ENCODE results near the gene FES. TPM values are rescaled to one million over a fixed set of nuclear protein-coding genes. Genes with fewer than 3 reads are reported as not detected.
A peak's percentile ranks its signal among the peaks of the same experiment; 100 is the strongest.

FES gene
- total and polyA plus RNA-seq, 2 of the 13 experiments (the other 11 are each of a cell fraction or from before 2014, with no cell fraction given) = 4.0 to 9.5 TPM

DNA sequence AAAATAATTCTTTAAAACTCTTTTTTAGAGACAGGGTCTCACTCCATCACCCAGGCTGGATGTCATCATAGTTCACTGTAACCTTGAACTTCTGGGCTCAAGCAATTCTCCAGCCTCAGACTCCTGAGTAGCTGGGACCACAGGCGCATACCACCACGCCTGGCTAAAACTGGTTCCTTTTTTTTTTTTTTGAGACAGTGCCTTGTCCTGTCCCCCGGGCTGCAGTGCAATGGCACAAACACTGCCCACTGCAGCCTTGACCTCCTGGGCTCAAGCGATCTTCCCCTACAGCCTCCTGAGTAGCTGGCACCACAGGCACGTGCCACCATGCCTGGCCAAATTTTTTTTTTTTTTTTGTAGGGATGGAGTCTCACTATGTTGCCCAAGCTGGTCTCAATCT lies 39.6 kb upstream of the FES start:
- TF ChIP-seq CENPX (CRISPR knock-in tag; IDR thresholded peaks at IDR 0.05) (no peak), MTF1 (CRISPR knock-in tag; IDR thresholded peaks at IDR 0.05) (no peak), RARA (CRISPR knock-in tag; IDR thresholded peaks at IDR 0.05) (0 out of 2 replicates have a peak, but pooled peaks have one; percentile 16)
- H2AFZ ChIP-seq (ENCODE audit: low read length) = no peak overlapping the region
- H4K20me1 ChIP-seq (ENCODE audit: insufficient read depth, low read length) = no peaks in the 10 kb centered on the region
- ChIA-PET CTCF (ENCODE audit: low intra/inter-chr PET ratio, low total read pairs) (no interaction called here), POLR2A (interaction anchor here (0.7 kb wide), 2 partner anchors 14 to 56 kb away, joined by 3 to 4 read pairs; no protein-coding TSS in a partner anchor)
- intact Hi-C loops (cut with micrococcal nuclease; ENCODE audit: unreplicated experiment) (no loop called here), in situ Hi-C loops (cut with HindIII; ENCODE audit: extremely low pct_ligation_motif_present, low pct_unique_long_range_greater_than_20kb) (no loop called here)
- H3K4me1 ChIP-seq (ENCODE audit: insufficient read depth, low read length) = peaks cover 25% of the 10 kb centered on the region
- no peak overlapping the region for H3K4me2 ChIP-seq (ENCODE audit: low read depth, low read length)
- peaks cover 0 to 13% of the 10 kb centered on the region in 2 experiments; a peak in 2 of 5 replicates for H3K27me3 ChIP-seq (ENCODE audit: control insufficient read depth in 1 of 2, insufficient read depth in 2 of 2, low read length in 2 of 2)
- BruUV-seq (replicated peaks) = no TSS peak
- DNase-seq (ENCODE audit: low spot score) (no peak), ATAC-seq (no peak; the same call in 2 of the 3 replicates), FAIRE-seq (no peak)
- H3K9ac ChIP-seq (ENCODE audit: insufficient read depth, low read depth, low read length) = no peak overlapping the region
- H3K36me3 ChIP-seq (replicated peaks in 1 of 2; ENCODE audit: control insufficient read depth in 1 of 2, insufficient read depth in 2 of 2, low read length in 2 of 2) = no peaks in the 10 kb centered on the region
- H3K4me3 ChIP-seq (replicated peaks in 1 of 3; ENCODE audit: insufficient read depth in 1 of 3, low read depth in 2 of 3, low read length in 3 of 3) = no peak overlapping the region
- H3K9me3 ChIP-seq (ENCODE audit: low read length) = no peaks in the 10 kb centered on the region
- H3K79me2 ChIP-seq (ENCODE audit: insufficient read depth, low read length) = no peaks in the 10 kb centered on the region
- no peak overlapping the region for H3K27ac ChIP-seq (ENCODE audit: extremely low read length, insufficient read depth, low read length)
- WGBS (ENCODE audit: low lambda C conversion rate) = 5% methylated on average over 5 of the region's 5 CpGs

DNA sequence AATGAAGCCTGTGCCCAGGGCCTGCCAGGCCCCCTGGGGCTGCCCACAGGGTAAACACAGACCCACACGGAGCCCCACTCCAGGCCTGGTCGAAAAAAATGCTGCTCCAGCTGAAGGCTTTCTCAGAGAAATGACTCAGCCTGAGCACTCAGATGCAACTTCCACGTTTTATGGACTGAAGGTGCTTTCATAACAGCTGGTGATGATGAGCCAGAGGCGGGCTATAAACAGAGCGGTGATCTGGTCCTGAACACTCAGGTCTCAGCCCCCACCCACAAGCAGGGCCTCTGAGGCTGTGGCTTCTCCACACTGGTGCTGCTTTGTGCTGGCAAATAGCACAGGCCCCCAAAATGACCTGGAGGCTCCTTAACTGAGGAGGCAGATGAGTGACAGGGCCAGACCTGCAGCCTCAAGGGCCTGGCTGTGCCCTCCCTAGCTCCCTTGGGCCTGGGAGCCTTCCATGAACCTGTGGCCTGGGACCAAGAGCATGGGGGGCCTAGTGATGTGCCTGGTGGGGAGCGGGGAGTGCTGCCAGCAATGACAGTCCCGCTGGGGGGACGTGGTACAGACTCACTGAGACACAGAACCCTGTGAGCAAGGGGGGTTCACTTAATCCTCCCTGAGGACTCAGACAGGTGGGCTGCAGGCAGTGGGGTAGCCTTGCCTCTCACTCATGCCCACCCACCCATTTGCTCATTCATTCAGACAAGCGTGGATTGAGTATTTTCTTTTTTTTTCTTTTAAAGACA lies 38.9 kb upstream of the FES start:
- H3K9ac ChIP-seq (ENCODE audit: insufficient read depth, low read depth, low read length) = no peak overlapping the region
- peak; percentile 76 for ATAC-seq
- no peak for FAIRE-seq
- intact Hi-C loops (cut with micrococcal nuclease; ENCODE audit: unreplicated experiment) (no loop called here), in situ Hi-C loops (cut with HindIII; ENCODE audit: extremely low pct_ligation_motif_present, low pct_unique_long_range_greater_than_20kb) (no loop called here)
- no TSS peak for BruUV-seq (replicated peaks)
- H3K4me3 ChIP-seq (replicated peaks in 1 of 3; ENCODE audit: insufficient read depth in 1 of 3, low read depth in 2 of 3, low read length in 3 of 3) = no peak overlapping the region
- no peaks in the 10 kb centered on the region for H3K79me2 ChIP-seq (ENCODE audit: insufficient read depth, low read length)
- H3K27ac ChIP-seq (ENCODE audit: extremely low read length, insufficient read depth, low read length) = no peak overlapping the region
- ChIA-PET POLR2A (no interaction called here), CTCF (ENCODE audit: low intra/inter-chr PET ratio, low total read pairs) (no interaction called here)
- DNase-seq (ENCODE audit: low spot score) = no peak
- TF ChIP-seq ZNF207 (IDR thresholded peaks at IDR 0.05; ENCODE audit: borderline replicate concordance) (no peak), FOSL2 (CRISPR knock-in tag; IDR thresholded peaks at IDR 0.05) (peak; percentile 79), ZBTB21 (CRISPR knock-in tag; IDR thresholded peaks at IDR 0.05) (no peak), KMT2A (CRISPR knock-in tag; IDR thresholded peaks at IDR 0.05) (no peak), ZNF441 (CRISPR knock-in tag; IDR thresholded peaks at IDR 0.05; ENCODE audit: borderline replicate concordance) (no peak), TEAD2 (CRISPR knock-in tag; IDR thresholded peaks at IDR 0.05) (no peak), THAP11 (CRISPR knock-in tag; IDR thresholded peaks at IDR 0.05) (no peak)
- TF ChIP-seq, protein P1, sequence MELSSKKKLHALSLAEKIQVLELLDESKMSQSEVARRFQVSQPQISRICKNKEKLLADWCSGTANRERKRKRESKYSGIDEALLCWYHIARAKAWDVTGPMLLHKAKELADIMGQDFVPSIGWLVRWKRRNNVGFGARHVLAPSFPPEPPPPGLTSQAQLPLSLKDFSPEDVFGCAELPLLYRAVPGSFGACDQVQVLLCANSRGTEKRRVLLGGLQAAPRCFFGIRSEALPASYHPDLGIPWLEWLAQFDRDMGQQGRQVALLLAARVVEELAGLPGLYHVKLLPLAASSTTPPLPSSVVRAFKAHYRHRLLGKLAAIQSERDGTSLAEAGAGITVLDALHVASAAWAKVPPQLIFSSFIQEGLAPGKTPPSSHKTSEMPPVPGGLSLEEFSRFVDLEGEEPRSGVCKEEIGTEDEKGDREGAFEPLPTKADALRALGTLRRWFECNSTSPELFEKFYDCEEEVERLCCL (CRISPR knock-in tag; IDR thresholded peaks at IDR 0.05; ENCODE audit: borderline replicate concordance) = no peak
- TF ChIP-seq, protein P2, sequence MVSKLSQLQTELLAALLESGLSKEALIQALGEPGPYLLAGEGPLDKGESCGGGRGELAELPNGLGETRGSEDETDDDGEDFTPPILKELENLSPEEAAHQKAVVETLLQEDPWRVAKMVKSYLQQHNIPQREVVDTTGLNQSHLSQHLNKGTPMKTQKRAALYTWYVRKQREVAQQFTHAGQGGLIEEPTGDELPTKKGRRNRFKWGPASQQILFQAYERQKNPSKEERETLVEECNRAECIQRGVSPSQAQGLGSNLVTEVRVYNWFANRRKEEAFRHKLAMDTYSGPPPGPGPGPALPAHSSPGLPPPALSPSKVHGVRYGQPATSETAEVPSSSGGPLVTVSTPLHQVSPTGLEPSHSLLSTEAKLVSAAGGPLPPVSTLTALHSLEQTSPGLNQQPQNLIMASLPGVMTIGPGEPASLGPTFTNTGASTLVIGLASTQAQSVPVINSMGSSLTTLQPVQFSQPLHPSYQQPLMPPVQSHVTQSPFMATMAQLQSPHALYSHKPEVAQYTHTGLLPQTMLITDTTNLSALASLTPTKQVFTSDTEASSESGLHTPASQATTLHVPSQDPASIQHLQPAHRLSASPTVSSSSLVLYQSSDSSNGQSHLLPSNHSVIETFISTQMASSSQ (IDR thresholded peaks at IDR 0.05; ENCODE audit: low read depth) = no peak
- TF ChIP-seq, protein P2 (CRISPR knock-in tag; IDR thresholded peaks at IDR 0.05; ENCODE audit: borderline replicate concordance) = no peak
- H4K20me1 ChIP-seq (ENCODE audit: insufficient read depth, low read length) = no peaks in the 10 kb centered on the region
- WGBS (ENCODE audit: low lambda C conversion rate) = 16% methylated on average over 5 of the region's 9 CpGs
- no peaks in the 10 kb centered on the region for H3K9me3 ChIP-seq (ENCODE audit: low read length)
- no peaks in the 10 kb centered on the region for H3K36me3 ChIP-seq (replicated peaks in 1 of 2; ENCODE audit: control insufficient read depth in 1 of 2, insufficient read depth in 2 of 2, low read length in 2 of 2)
- no peak overlapping the region for H2AFZ ChIP-seq (ENCODE audit: low read length)
- H3K27me3 ChIP-seq (ENCODE audit: control insufficient read depth in 1 of 2, insufficient read depth in 2 of 2, low read length in 2 of 2) = peaks cover 0 to 7% of the 10 kb centered on the region in 2 experiments; a peak in 1 of 5 replicates
- no peak overlapping the region for H3K4me2 ChIP-seq (ENCODE audit: low read depth, low read length)
- H3K4me1 ChIP-seq (ENCODE audit: insufficient read depth, low read length) = peaks cover 18% of the 10 kb centered on the region

All from HepG2 (cell line).